GM23338 (cell line): ENCODE data around the gene MT1H.

Experiments
- EZH2phosphoT487 ChIP-seq: fragments of 200-600 bp; sonication (generic); IDR thresholded peaks from one replicate; pipeline ENCODE4 v1.8.1; 2018; ENCODE audit warnings: antibody characterized with exemption; ENCODE audit not compliant: unreplicated experiment
- JUNB ChIP-seq: IDR thresholded peaks from one replicate; pipeline ENCODE4 v1.6.1; 2016; ENCODE audit warnings: antibody characterized with exemption; ENCODE audit not compliant: unreplicated experiment
- TF ChIP-seq, protein P1 (sequence below), 2 experiments: fragments of 200-600 bp in 1 of 2; sonication (generic) in 1 of 2; conservative IDR thresholded peaks; 2 replicates each; pipeline versions ENCODE4 v1.5.1 to v1.6.1; 2016 to 2017; ENCODE audit warnings: antibody characterized with exemption in 2 of 2, low read depth in 2 of 2, mild to moderate bottlenecking in 2 of 2, moderate library complexity in 1 of 2
- TF ChIP-seq, protein P2 (sequence below): IDR thresholded peaks from one replicate; pipeline ENCODE4 v1.6.1; 2018; ENCODE audit warnings: antibody characterized with exemption; ENCODE audit not compliant: unreplicated experiment

DNA sequence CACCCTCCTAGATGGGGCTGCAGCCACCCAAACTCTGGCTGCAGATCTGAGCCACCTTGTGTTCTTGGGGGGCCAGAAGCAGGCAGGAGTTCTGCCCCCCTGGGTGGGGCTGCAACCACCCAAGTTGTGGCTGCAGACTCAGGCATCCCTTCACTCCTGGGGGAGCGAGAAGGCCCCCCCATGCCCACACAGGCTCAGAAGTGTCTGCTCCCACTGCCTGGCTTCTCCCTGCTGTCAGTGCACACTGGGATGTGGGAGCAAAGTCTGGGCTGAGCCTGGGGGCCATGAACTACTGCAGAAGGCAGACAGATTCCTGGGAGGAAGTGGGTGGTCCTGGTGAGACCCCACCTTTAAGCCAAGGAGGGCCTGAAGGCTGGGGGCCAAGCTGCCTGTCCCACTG, 25.6 kb downstream of the MT1H start:
- TF ChIP-seq, protein P1, sequence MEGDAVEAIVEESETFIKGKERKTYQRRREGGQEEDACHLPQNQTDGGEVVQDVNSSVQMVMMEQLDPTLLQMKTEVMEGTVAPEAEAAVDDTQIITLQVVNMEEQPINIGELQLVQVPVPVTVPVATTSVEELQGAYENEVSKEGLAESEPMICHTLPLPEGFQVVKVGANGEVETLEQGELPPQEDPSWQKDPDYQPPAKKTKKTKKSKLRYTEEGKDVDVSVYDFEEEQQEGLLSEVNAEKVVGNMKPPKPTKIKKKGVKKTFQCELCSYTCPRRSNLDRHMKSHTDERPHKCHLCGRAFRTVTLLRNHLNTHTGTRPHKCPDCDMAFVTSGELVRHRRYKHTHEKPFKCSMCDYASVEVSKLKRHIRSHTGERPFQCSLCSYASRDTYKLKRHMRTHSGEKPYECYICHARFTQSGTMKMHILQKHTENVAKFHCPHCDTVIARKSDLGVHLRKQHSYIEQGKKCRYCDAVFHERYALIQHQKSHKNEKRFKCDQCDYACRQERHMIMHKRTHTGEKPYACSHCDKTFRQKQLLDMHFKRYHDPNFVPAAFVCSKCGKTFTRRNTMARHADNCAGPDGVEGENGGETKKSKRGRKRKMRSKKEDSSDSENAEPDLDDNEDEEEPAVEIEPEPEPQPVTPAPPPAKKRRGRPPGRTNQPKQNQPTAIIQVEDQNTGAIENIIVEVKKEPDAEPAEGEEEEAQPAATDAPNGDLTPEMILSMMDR (conservative IDR thresholded peaks at IDR 0.05; ENCODE audit: low read depth in 2 of 2), result no peak
- TF ChIP-seq EZH2phosphoT487 (no peak), JUNB (no peak)
- TF ChIP-seq, protein P2, sequence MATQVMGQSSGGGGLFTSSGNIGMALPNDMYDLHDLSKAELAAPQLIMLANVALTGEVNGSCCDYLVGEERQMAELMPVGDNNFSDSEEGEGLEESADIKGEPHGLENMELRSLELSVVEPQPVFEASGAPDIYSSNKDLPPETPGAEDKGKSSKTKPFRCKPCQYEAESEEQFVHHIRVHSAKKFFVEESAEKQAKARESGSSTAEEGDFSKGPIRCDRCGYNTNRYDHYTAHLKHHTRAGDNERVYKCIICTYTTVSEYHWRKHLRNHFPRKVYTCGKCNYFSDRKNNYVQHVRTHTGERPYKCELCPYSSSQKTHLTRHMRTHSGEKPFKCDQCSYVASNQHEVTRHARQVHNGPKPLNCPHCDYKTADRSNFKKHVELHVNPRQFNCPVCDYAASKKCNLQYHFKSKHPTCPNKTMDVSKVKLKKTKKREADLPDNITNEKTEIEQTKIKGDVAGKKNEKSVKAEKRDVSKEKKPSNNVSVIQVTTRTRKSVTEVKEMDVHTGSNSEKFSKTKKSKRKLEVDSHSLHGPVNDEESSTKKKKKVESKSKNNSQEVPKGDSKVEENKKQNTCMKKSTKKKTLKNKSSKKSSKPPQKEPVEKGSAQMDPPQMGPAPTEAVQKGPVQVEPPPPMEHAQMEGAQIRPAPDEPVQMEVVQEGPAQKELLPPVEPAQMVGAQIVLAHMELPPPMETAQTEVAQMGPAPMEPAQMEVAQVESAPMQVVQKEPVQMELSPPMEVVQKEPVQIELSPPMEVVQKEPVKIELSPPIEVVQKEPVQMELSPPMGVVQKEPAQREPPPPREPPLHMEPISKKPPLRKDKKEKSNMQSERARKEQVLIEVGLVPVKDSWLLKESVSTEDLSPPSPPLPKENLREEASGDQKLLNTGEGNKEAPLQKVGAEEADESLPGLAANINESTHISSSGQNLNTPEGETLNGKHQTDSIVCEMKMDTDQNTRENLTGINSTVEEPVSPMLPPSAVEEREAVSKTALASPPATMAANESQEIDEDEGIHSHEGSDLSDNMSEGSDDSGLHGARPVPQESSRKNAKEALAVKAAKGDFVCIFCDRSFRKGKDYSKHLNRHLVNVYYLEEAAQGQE, result no peak
